ENCODE results near the gene S100A7.
"Not testable (repeated sequence)": the region's sequence is repeated elsewhere in the genome, so short reads cannot be mapped to it uniquely, and the experiment has no call there.

The S100A7 gene

GRCh38 chr1:153413961-153414360, 46.5 kb downstream of the S100A7 start:
- H3K27me3 ChIP-seq (ENCODE audit: control insufficient read depth, insufficient read depth, low read length) = not testable (repeated sequence)

More at GRCh38 chr1:153413961-153414360, 46.5 kb downstream of the S100A7 start:
- H3K4me3 ChIP-seq (ENCODE audit: low read length); H3K36me3 ChIP-seq (ENCODE audit: insufficient read depth, low read length); H3K4me1 ChIP-seq (ENCODE audit: control insufficient read depth, insufficient read depth, low read length); H3K9me3 ChIP-seq (replicated peaks; ENCODE audit: low read length); H3K9ac ChIP-seq (ENCODE audit: low read depth, low read length); H3K4me2 ChIP-seq (ENCODE audit: low read length): not testable (repeated sequence)

All from skeletal muscle satellite cell (primary cell).